ENCODE measurements around the gene KLHL12. TPM values are rescaled to one million over a fixed set of nuclear protein-coding genes. Genes with fewer than 3 reads are reported as not detected.
A peak's percentile ranks its signal among the peaks of the same experiment; 100 is the strongest.

The KLHL12 gene
- polyA plus RNA-seq, 1 donor (not counting 4 experiments of a cell fraction or from before 2014, with no cell fraction given) = 32.3 TPM

GRCh38 chr1:202967684-202968281 lies 40.7 kb upstream of the KLHL12 start:
- H3K4me1 ChIP-seq (ENCODE audit: control insufficient read depth, extremely low read depth, insufficient read depth, low read length) = peaks cover 36% of the 10 kb centered on the region
- peak overlapping the region; percentile 73 for H3K4me2 ChIP-seq (ENCODE audit: control insufficient read depth, extremely low read depth, insufficient read depth, low read depth, low read length)
- peaks cover 17% of the 10 kb centered on the region for H3K79me2 ChIP-seq (ENCODE audit: control insufficient read depth, insufficient read depth, low read length)
- H3K27ac ChIP-seq (ENCODE audit: control insufficient read depth, insufficient read depth, low read length) = peak overlapping the region; percentile 25
- no peaks in the 10 kb centered on the region for H4K20me1 ChIP-seq (ENCODE audit: control insufficient read depth, extremely low read depth, insufficient read depth, low read length)
- H3K9me3 ChIP-seq (ENCODE audit: control insufficient read depth, low read depth, low read length) = no peaks in the 10 kb centered on the region
- peak overlapping the region; percentile 60 for H2AFZ ChIP-seq (ENCODE audit: control insufficient read depth, low read length)
- H3K9me1 ChIP-seq (ENCODE audit: control insufficient read depth, extremely low read depth, insufficient read depth, low read length) = peaks cover 3% of the 10 kb centered on the region
- H3K36me3 ChIP-seq (ENCODE audit: control insufficient read depth in 2 of 2, extremely low read depth in 1 of 2, insufficient read depth in 2 of 2, low read length in 2 of 2) = peaks cover 11 to 19% of the 10 kb centered on the region in 2 experiments
- TF ChIP-seq EZH2 (IDR thresholded peaks at IDR 0.05; ENCODE audit: low read length) (no peak), CTCF (optimal IDR thresholded peaks at IDR 0.05 in 1 of 3, IDR thresholded peaks at IDR 0.05 in 1 of 3, conservative IDR thresholded peaks at IDR 0.05 in 1 of 3; ENCODE audit: extremely low read depth in 1 of 3, insufficient read depth in 2 of 3, low read length in 3 of 3) (no peak)
- peak overlapping the region; percentile 46 to 98 (median 55) for H3K4me3 ChIP-seq (ENCODE audit: control insufficient read depth in 2 of 3, extremely low read depth in 1 of 3, insufficient read depth in 2 of 3, low read depth in 1 of 3, low read length in 3 of 3)
- peak overlapping the region; percentile 49 for H3K9ac ChIP-seq (ENCODE audit: control insufficient read depth, extremely low read depth, insufficient read depth, low read length)
- DNase-seq (ENCODE audit: low read depth, low spot score) (no peak), FAIRE-seq (no peak)
- no peaks in the 10 kb centered on the region for H3K27me3 ChIP-seq (ENCODE audit: control insufficient read depth, extremely low read depth, insufficient read depth, low read length)
- dilution Hi-C loops (cut with MboI; ENCODE audit: extremely low pct_ligation_motif_present, low sequenced_read_pairs) = no loop called here

DNA sequence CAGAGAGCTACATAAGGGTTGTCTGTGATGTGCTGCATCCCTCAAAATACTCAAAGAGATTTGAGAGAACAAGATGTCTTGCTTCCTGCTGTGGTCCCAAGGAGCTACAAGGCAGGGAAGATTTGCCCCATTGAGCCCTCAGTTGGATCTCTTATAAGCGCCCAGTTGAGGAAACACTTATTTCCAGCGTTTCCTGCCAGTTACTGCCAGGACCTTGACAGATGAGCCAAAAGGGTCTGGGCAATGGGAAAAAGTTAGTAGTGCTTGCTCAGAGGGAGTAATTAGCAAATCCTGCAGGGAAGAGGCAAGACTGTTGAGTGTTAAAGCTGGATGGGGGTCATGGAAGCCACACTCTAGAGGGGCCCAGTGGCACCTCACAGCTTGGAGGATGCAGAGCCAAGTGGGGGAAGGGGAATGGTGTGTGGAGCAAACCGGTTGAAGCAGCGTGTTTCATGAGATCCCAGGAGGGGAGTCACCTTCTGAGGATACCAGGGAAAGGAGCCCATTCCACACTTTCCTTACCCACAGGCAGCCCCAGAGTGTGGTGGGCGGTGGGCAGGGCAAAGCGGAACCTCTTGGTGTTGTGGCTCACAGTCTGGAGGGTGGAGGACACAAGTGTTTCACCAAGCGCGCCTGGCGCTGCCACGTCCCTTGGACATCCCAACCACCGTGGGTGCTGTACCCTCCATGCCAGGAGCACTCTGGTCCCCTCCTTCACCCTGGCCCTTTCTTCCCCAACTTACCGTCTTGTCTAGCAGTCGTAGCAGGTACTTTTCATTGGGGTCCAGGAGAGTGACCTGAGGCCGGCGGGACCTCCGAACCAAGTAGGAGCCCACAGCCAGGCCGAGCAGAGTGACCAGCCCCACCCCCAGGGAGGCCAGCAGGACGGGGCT lies 39.2 kb upstream of the KLHL12 start:
- Histone ChIP-seq H3K4me1 (ENCODE audit: control insufficient read depth, extremely low read depth, insufficient read depth, low read length) (peaks cover 36% of the 10 kb centered on the region), H3K27ac (ENCODE audit: control insufficient read depth, insufficient read depth, low read length) (peak overlapping the region; percentile 84), H3K36me3 (ENCODE audit: control insufficient read depth in 2 of 2, extremely low read depth in 1 of 2, insufficient read depth in 2 of 2, low read length in 2 of 2) (peaks cover 22 to 28% of the 10 kb centered on the region in 2 experiments), H4K20me1 (ENCODE audit: control insufficient read depth, extremely low read depth, insufficient read depth, low read length) (no peaks in the 10 kb centered on the region), H3K4me3 (ENCODE audit: control insufficient read depth in 2 of 3, extremely low read depth in 1 of 3, insufficient read depth in 2 of 3, low read depth in 1 of 3, low read length in 3 of 3) (peak overlapping the region; percentile 80 to 98 (median 82)), H3K9me3 (ENCODE audit: control insufficient read depth, low read depth, low read length) (no peaks in the 10 kb centered on the region), H3K27me3 (ENCODE audit: control insufficient read depth, extremely low read depth, insufficient read depth, low read length) (no peaks in the 10 kb centered on the region), H3K9ac (ENCODE audit: control insufficient read depth, extremely low read depth, insufficient read depth, low read length) (peak overlapping the region; percentile 95), H3K9me1 (ENCODE audit: control insufficient read depth, extremely low read depth, insufficient read depth, low read length) (peaks cover 3% of the 10 kb centered on the region), H2AFZ (ENCODE audit: control insufficient read depth, low read length) (peak overlapping the region; percentile 0), H3K79me2 (ENCODE audit: control insufficient read depth, insufficient read depth, low read length) (peaks cover 19% of the 10 kb centered on the region), H3K4me2 (ENCODE audit: control insufficient read depth, extremely low read depth, insufficient read depth, low read depth, low read length) (peak overlapping the region; percentile 97)
- dilution Hi-C loops (cut with MboI; ENCODE audit: extremely low pct_ligation_motif_present, low sequenced_read_pairs) = no loop called here
- DNase-seq (ENCODE audit: low read depth, low spot score) (no peak), FAIRE-seq (no peak)
- TF ChIP-seq CTCF (optimal IDR thresholded peaks at IDR 0.05 in 1 of 3, IDR thresholded peaks at IDR 0.05 in 1 of 3, conservative IDR thresholded peaks at IDR 0.05 in 1 of 3; ENCODE audit: extremely low read depth in 1 of 3, insufficient read depth in 2 of 3, low read length in 3 of 3) = no peak
- TF ChIP-seq EZH2 (IDR thresholded peaks at IDR 0.05; ENCODE audit: low read length) = no peak
